GM19025 (cell line): ENCODE results near the gene ASIP.
"Not testable (repeated sequence)": the region's sequence is repeated elsewhere in the genome, so short reads cannot be mapped to it uniquely, and the experiment has no call there.

ENCODE experiments used
- ATAC-seq: cut with Tn5 transposase; IDR thresholded peaks from one replicate; pipeline ENCODE4 v1.9.1; 2021; ENCODE audit warnings: mild to moderate bottlenecking, low read depth, moderate library complexity; ENCODE audit not compliant: unreplicated experiment

The ASIP gene

GRCh38 chr20:34242015-34242414 is 792 bp downstream of the ASIP start:
- ATAC-seq, result not testable (repeated sequence)

- ATAC-seq, result no peak
Measured at GRCh38 chr20:34242879-34243278, 1.7 kb downstream of the ASIP start.

GRCh38 chr20:34243377-34243776 is 2.2 kb downstream of the ASIP start:
- no peak for ATAC-seq

GRCh38 chr20:34246126-34246626 is 5.0 kb downstream of the ASIP start:
- no peak for ATAC-seq

- ATAC-seq, result no peak
Measured at GRCh38 chr20:34249291-34249690, 8.1 kb downstream of the ASIP start.

- ATAC-seq, result no peak
Measured at GRCh38 chr20:34250005-34250404, 8.8 kb downstream of the ASIP start.

- no peak for ATAC-seq
Measured at GRCh38 chr20:34251619-34252018, 10.4 kb downstream of the ASIP start.

- ATAC-seq, result not testable (repeated sequence)
Measured at GRCh38 chr20:34252431-34253086, 11.3 kb downstream of the ASIP start.

- no peak for ATAC-seq
Measured at GRCh38 chr20:34254979-34255378, 13.8 kb downstream of the ASIP start.

- no peak for ATAC-seq
Measured at GRCh38 chr20:34256629-34257124, 15.5 kb downstream of the ASIP start.

- ATAC-seq, result no peak
Measured at GRCh38 chr20:34260208-34260942, 19.2 kb downstream of the ASIP start.

- ATAC-seq, result no peak
Measured at GRCh38 chr20:34262488-34263288, 21.5 kb downstream of the ASIP start.

GRCh38 chr20:34263468-34263867 is 22.2 kb downstream of the ASIP start:
- ATAC-seq, result not testable (repeated sequence)

- ATAC-seq, result no peak
Measured at GRCh38 chr20:34264141-34264540, 22.9 kb downstream of the ASIP start.

GRCh38 chr20:34268145-34268544 is 26.9 kb downstream of the ASIP start:
- ATAC-seq, result no peak

GRCh38 chr20:34268851-34269636 is 27.8 kb downstream of the ASIP start:
- no peak for ATAC-seq

GRCh38 chr20:34269996-34270627 is 28.9 kb downstream of the ASIP start:
- no peak for ATAC-seq

- no peak for ATAC-seq
Measured at GRCh38 chr20:34271956-34272355, 30.7 kb downstream of the ASIP start.

- no peak for ATAC-seq
Measured at GRCh38 chr20:34274694-34275093, 33.5 kb downstream of the ASIP start.

- no peak for ATAC-seq
Measured at GRCh38 chr20:34281177-34281576, 40.0 kb downstream of the ASIP start.
